GM10266 (cell line): Measurements from ENCODE around the gene ZFX.
"Not testable (repeated sequence)": the region's sequence is repeated elsewhere in the genome, so short reads cannot be mapped to it uniquely, and the experiment has no call there.

ENCODE experiments used
- DNase-seq: peaks from one replicate; pipeline ENCODE4 v3.0.0; 2012; ENCODE audit errors: extremely low spot score
- CTCF ChIP-seq: IDR thresholded peaks from 2 replicates; pipeline ENCODE4 v1.5.1; 2012; ENCODE audit warnings: mild to moderate bottlenecking, low read depth; ENCODE audit not compliant: control insufficient read depth, insufficient read depth; ENCODE audit errors: missing control alignments

ZFX gene

DNA sequence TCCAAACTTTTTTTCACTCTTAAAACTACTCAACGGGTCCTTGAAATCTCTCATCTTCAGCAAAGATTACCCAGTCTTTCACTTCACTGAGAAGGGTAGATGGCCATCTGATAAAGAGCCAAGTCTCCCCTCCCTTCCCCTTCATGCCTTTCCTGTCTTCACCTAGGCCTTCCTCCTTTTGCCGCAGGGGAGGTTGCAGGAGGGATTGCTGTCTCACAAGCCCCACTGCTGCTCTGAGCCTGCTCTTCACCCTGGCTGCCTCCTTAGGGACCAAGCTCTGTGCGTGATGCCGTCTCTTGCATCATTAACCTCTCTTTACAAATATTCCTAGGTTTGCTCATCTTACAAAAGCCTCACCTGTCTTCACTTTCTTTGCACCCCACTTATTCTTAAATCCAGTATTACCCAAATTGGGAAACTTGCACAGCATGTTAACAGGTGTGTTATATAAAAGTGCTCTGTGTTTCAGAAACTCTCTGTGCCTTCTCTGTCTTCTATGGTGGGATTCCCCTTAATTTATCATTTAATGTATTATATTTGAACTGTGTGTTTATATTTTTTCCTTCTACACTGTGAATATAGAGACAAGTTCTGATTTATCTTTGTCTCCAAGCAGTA, 3.8 kb downstream of the ZFX start:
- DNase-seq: no peak
- TF ChIP-seq CTCF: no peak

- no peak for TF ChIP-seq CTCF
- DNase-seq: no peak
Observed at GRCh38 chrX:24153796-24154189, 4.3 kb downstream of the ZFX start.

GRCh38 chrX:24154490-24155034, 5.0 kb downstream of the ZFX start:
- no peak for TF ChIP-seq CTCF
- DNase-seq: no peak

GRCh38 chrX:24155747-24156146, 6.2 kb downstream of the ZFX start:
- not testable (repeated sequence) for DNase-seq

GRCh38 chrX:24156177-24156576, 6.6 kb downstream of the ZFX start:
- no peak for TF ChIP-seq CTCF
- DNase-seq: no peak

DNA sequence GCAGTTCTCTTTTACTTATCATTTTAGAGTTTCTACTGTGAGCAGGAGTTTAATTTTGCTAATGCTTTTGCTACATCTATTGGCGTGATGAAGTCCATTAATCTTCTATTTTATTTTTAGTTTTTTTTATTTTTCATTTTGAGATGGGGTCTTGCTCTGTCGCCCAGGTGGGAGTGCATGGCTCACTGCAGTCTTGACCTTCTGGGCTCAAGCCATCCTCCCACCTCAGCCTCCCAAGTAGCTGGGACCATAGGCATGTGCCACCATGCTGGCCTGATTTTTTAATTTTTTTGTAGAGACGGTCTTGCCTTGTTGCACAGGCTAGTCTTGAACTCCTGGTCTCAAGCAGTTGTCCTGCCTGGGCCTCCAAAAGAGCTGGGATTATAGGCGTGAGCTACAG, 9.4 kb downstream of the ZFX start:
- TF ChIP-seq CTCF: no peak
- DNase-seq: no peak

DNA sequence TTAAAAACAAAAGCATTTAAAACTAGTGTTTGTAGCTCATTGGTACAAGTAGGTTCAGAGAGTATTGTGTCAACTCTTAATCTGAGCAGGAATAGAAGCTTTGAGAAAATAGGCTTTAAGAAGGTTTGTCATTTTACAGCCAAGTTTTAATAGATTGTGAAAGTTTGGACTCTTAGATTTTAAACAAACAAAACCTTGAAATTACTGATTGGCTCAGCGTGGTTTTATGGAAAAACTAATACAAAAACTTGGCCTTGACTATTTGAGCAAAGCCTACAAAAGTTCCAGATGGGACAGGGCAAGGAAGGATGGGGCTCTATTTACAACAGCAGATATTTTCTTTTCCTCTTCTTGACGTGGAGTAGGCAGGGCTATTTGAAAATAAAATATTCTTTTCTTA, 16.5 kb downstream of the ZFX start:
- DNase-seq: no peak
- no peak for TF ChIP-seq CTCF
